NCI-H510A (cell line): ENCODE data around the gene PUM1.
"Not testable (repeated sequence)": the region's sequence is repeated elsewhere in the genome, so short reads cannot be mapped to it uniquely, and the experiment has no call there.

Experiments
- DNase-seq: peaks from one replicate; lab custom pipeline; 2025; lab: John Stamatoyannopoulos, UW

Gene PUM1

GRCh38 chr1:30995990-30996612 is 69.4 kb downstream of the PUM1 start:
- DNase-seq: no peak

GRCh38 chr1:30991862-30992606 is 73.5 kb downstream of the PUM1 start:
- no peak for DNase-seq

- no peak for DNase-seq
Observed at GRCh38 chr1:30990591-30990990, 74.9 kb downstream of the PUM1 start.

- DNase-seq: no peak
Observed at GRCh38 chr1:30988045-30988444, 77.5 kb downstream of the PUM1 start.

GRCh38 chr1:30986755-30987154 is 78.8 kb downstream of the PUM1 start:
- no peak for DNase-seq

GRCh38 chr1:30984991-30985503 is 80.5 kb downstream of the PUM1 start:
- no peak for DNase-seq

- DNase-seq: no peak
Observed at GRCh38 chr1:30984165-30984889, 81.2 kb downstream of the PUM1 start.

- DNase-seq: no peak
Observed at GRCh38 chr1:30982937-30983336, 82.6 kb downstream of the PUM1 start.

GRCh38 chr1:30982431-30982830 is 83.1 kb downstream of the PUM1 start:
- DNase-seq: no peak

- no peak for DNase-seq
Observed at GRCh38 chr1:30981172-30981571, 84.3 kb downstream of the PUM1 start.

- DNase-seq: no peak
Observed at GRCh38 chr1:30977511-30977910, 88.0 kb downstream of the PUM1 start.

- DNase-seq: no peak
Observed at GRCh38 chr1:30977105-30977504, 88.4 kb downstream of the PUM1 start.

- DNase-seq: no peak
Observed at GRCh38 chr1:30976143-30976542, 89.4 kb downstream of the PUM1 start.

GRCh38 chr1:30975217-30975616 is 90.3 kb downstream of the PUM1 start:
- no peak for DNase-seq

- no peak for DNase-seq
Observed at GRCh38 chr1:30974536-30974935, 91.0 kb downstream of the PUM1 start.

- DNase-seq: not testable (repeated sequence)
Observed at GRCh38 chr1:30972349-30972748, 93.2 kb downstream of the PUM1 start.

GRCh38 chr1:30971496-30971895 is 94.0 kb downstream of the PUM1 start:
- DNase-seq: no peak

- DNase-seq: no peak
Observed at GRCh38 chr1:30969903-30970302, 95.6 kb downstream of the PUM1 start.

GRCh38 chr1:30968220-30968971 is 97.1 kb downstream of the PUM1 start:
- DNase-seq: no peak

GRCh38 chr1:30966690-30967369 is 98.7 kb downstream of the PUM1 start:
- no peak for DNase-seq

GRCh38 chr1:30965924-30966599 is 99.5 kb downstream of the PUM1 start:
- no peak for DNase-seq
